Measurements from ENCODE around the gene USP3. TPM values are rescaled to one million over a fixed set of nuclear protein-coding genes. Genes with fewer than 3 reads are reported as not detected.

USP3 gene
- total and polyA plus RNA-seq, 2 donors (not counting 1 experiment from before 2014, with no cell fraction given), result 21.3 to 55.5 TPM

DNA sequence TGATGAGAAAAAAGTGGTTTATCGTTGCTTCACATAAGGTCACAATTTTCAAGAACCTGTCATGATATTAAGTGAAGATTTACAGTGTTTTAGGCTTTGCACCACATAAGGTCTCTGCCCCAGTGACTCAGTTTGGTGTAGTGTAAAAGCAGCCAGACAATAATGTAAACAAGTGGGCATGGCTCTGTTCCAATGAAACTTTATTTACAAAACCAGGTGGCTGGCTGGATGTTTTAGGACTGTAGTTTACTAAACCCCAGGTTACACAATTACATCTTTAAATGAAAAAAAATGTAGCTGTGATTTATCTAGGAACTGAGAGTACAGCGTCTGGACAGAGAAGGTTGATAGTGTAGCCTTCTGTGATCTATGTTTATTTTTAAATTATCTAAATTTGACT, 83.1 kb downstream of the USP3 start:
- peaks cover 5% of the 10 kb centered on the region for H3K36me3 ChIP-seq (ENCODE audit: control insufficient read depth, insufficient read depth, low read length)
- H4K20me1 ChIP-seq (ENCODE audit: control insufficient read depth, extremely low read depth, insufficient read depth, low read length), result no peaks in the 10 kb centered on the region
- H3K27me3 ChIP-seq (ENCODE audit: control insufficient read depth, insufficient read depth, low read length), result no peaks in the 10 kb centered on the region
- TF ChIP-seq EZH2 (IDR thresholded peaks at IDR 0.05; ENCODE audit: low read length, missing control alignments), result no peak
- TF ChIP-seq, protein P1, sequence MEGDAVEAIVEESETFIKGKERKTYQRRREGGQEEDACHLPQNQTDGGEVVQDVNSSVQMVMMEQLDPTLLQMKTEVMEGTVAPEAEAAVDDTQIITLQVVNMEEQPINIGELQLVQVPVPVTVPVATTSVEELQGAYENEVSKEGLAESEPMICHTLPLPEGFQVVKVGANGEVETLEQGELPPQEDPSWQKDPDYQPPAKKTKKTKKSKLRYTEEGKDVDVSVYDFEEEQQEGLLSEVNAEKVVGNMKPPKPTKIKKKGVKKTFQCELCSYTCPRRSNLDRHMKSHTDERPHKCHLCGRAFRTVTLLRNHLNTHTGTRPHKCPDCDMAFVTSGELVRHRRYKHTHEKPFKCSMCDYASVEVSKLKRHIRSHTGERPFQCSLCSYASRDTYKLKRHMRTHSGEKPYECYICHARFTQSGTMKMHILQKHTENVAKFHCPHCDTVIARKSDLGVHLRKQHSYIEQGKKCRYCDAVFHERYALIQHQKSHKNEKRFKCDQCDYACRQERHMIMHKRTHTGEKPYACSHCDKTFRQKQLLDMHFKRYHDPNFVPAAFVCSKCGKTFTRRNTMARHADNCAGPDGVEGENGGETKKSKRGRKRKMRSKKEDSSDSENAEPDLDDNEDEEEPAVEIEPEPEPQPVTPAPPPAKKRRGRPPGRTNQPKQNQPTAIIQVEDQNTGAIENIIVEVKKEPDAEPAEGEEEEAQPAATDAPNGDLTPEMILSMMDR (conservative IDR thresholded peaks at IDR 0.05 in 1 of 2, IDR thresholded peaks at IDR 0.05 in 1 of 2; ENCODE audit: low read depth in 1 of 2, low read length in 2 of 2), result no peak
- no peaks in the 10 kb centered on the region for H3K79me2 ChIP-seq (ENCODE audit: control insufficient read depth, insufficient read depth, low read length)
- no peak overlapping the region for H2AFZ ChIP-seq (ENCODE audit: low read length)
- no peak overlapping the region for H3K4me3 ChIP-seq (replicated peaks in 1 of 4; ENCODE audit: control extremely low read depth in 1 of 4, insufficient read depth in 1 of 4, low read depth in 3 of 4, low read length in 4 of 4)
- peak; percentile 37 to 89 for DNase-seq (ENCODE audit: low read depth in 2 of 2)
- peaks cover 10% of the 10 kb centered on the region for H3K4me1 ChIP-seq (ENCODE audit: control insufficient read depth, extremely low read depth, insufficient read depth, low read length)
- no peaks in the 10 kb centered on the region for H3K9me3 ChIP-seq (ENCODE audit: control insufficient read depth, insufficient read depth, low read depth, low read length)
- no peak overlapping the region for H3K4me2 ChIP-seq (ENCODE audit: extremely low read depth, insufficient read depth, low read length)
- no peak overlapping the region for H3K9ac ChIP-seq (ENCODE audit: insufficient read depth, low read length)
- H3K27ac ChIP-seq (ENCODE audit: insufficient read depth, low read length), result no peak overlapping the region

DNA sequence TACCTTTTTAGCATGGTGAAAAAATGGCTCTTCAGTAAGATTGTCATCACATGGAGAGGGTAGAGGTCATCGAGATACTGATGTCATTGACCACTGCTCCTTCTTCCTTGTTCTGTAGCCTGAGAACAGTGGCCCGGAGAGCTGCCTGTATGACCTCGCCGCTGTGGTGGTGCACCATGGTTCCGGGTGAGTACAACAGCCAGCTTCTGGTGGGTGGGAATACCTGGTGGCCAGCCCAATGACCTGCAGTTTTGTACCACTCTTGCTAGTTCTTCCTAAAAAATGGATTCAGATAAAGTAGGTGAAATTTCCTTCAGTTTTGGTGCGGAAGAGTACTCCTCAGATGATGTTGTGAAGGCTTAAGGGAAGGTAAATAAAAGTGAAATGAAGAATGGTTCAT, 84.4 kb downstream of the USP3 start:
- H2AFZ ChIP-seq (ENCODE audit: low read length), result no peak overlapping the region
- H3K36me3 ChIP-seq (ENCODE audit: control insufficient read depth, insufficient read depth, low read length), result peaks cover 5% of the 10 kb centered on the region
- DNase-seq (ENCODE audit: low read depth in 2 of 2), result no peak
- H3K4me1 ChIP-seq (ENCODE audit: control insufficient read depth, extremely low read depth, insufficient read depth, low read length), result peaks cover 2% of the 10 kb centered on the region
- H3K4me2 ChIP-seq (ENCODE audit: extremely low read depth, insufficient read depth, low read length), result no peak overlapping the region
- TF ChIP-seq, protein P1 (conservative IDR thresholded peaks at IDR 0.05 in 1 of 2, IDR thresholded peaks at IDR 0.05 in 1 of 2; ENCODE audit: low read depth in 1 of 2, low read length in 2 of 2), result no peak
- no peak for TF ChIP-seq EZH2 (IDR thresholded peaks at IDR 0.05; ENCODE audit: low read length, missing control alignments)
- no peaks in the 10 kb centered on the region for H3K79me2 ChIP-seq (ENCODE audit: control insufficient read depth, insufficient read depth, low read length)
- no peaks in the 10 kb centered on the region for H4K20me1 ChIP-seq (ENCODE audit: control insufficient read depth, extremely low read depth, insufficient read depth, low read length)
- H3K4me3 ChIP-seq (replicated peaks in 1 of 4; ENCODE audit: control extremely low read depth in 1 of 4, insufficient read depth in 1 of 4, low read depth in 3 of 4, low read length in 4 of 4), result no peak overlapping the region
- no peaks in the 10 kb centered on the region for H3K9me3 ChIP-seq (ENCODE audit: control insufficient read depth, insufficient read depth, low read depth, low read length)
- H3K27me3 ChIP-seq (ENCODE audit: control insufficient read depth, insufficient read depth, low read length), result no peaks in the 10 kb centered on the region
- no peak overlapping the region for H3K27ac ChIP-seq (ENCODE audit: insufficient read depth, low read length)
- no peak overlapping the region for H3K9ac ChIP-seq (ENCODE audit: insufficient read depth, low read length)

DNA sequence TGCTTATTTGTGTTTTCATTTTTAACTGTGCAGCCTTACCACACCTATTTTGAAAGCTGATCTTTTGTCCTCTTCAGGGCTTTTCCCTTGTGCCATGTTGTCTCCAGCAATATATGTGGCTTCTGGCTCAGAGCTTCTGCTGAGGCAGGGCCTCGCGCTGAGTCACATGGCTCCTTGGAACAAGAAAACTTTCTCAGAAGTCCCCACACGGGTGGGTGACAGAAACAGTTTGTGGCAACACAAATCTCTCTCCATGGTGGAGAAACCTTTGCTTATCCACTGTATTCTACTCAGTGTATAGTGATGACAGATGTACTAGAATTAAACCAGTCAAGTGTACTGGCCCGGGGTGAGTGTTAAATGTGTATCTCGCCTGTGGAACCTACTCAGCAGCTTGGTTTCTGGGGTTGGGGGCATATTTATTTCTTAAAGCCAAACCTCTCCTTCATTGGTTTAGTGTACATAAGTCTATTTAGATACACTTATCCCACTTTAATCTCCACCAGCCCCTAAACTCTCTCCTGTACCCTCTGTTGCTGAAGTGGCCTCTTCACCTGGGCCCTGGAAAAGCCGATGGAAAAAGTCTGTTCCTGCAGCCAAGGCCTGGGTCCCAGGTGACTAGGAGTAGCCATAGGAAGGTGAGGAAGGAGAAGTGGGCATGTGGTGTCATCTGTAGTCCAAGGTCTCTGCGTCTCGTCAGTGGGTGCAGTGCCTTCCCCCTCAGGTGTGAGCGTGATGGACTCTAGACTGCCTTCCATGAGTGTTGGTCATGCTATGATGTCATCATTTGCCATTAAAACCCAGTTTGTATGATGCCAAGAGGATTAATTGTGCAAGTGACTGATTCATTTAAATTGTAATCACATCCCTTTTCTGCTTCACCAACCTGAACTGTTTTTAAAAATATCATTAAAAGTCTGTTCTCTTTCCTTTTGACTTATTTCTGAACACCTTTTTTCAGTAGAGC, 89.6 kb downstream of the USP3 start:
- Histone ChIP-seq H3K9ac (ENCODE audit: insufficient read depth, low read length) (no peak overlapping the region), H3K36me3 (ENCODE audit: control insufficient read depth, insufficient read depth, low read length) (peaks cover under 1% of the 10 kb centered on the region), H3K4me2 (ENCODE audit: extremely low read depth, insufficient read depth, low read length) (no peak overlapping the region), H3K4me1 (ENCODE audit: control insufficient read depth, extremely low read depth, insufficient read depth, low read length) (peaks cover 13% of the 10 kb centered on the region), H3K27ac (ENCODE audit: insufficient read depth, low read length) (no peak overlapping the region), H2AFZ (ENCODE audit: low read length) (no peak overlapping the region), H3K79me2 (ENCODE audit: control insufficient read depth, insufficient read depth, low read length) (no peaks in the 10 kb centered on the region), H3K27me3 (ENCODE audit: control insufficient read depth, insufficient read depth, low read length) (no peaks in the 10 kb centered on the region), H3K4me3 (replicated peaks in 1 of 4; ENCODE audit: control extremely low read depth in 1 of 4, insufficient read depth in 1 of 4, low read depth in 3 of 4, low read length in 4 of 4) (no peak overlapping the region), H4K20me1 (ENCODE audit: control insufficient read depth, extremely low read depth, insufficient read depth, low read length) (no peaks in the 10 kb centered on the region), H3K9me3 (ENCODE audit: control insufficient read depth, insufficient read depth, low read depth, low read length) (no peaks in the 10 kb centered on the region)
- no peak for TF ChIP-seq EZH2 (IDR thresholded peaks at IDR 0.05; ENCODE audit: low read length, missing control alignments)
- TF ChIP-seq, protein P1 (conservative IDR thresholded peaks at IDR 0.05 in 1 of 2, IDR thresholded peaks at IDR 0.05 in 1 of 2; ENCODE audit: low read depth in 1 of 2, low read length in 2 of 2), result no peak
- DNase-seq (ENCODE audit: low read depth in 2 of 2), result no peak
